ENCODE measurements around the gene NR6A1.

- TF ChIP-seq CTCF (IDR thresholded peaks at IDR 0.05) (no peak), ZFX (IDR thresholded peaks at IDR 0.05; ENCODE audit: borderline replicate concordance) (no peak)
Measured at GRCh38 chr9:124490004-124490403, 281.1 kb downstream of the NR6A1 start.

All from 22Rv1 (cell line).